Spleen (tissue), 7 donors: ENCODE measurements around the gene MAN1A2.

Source experiments
- POLR2A ChIP-seq, 3 donors: fragments of 450-650 bp; IDR thresholded peaks; one replicate each; pipeline ENCODE4 v1.5.1; 2017; ENCODE audit warnings: antibody characterized with exemption in 3 of 3, mild to moderate bottlenecking in 1 of 3
- POLR2AphosphoS5 ChIP-seq, 3 donors: sonication (generic); formaldehyde crosslinking; IDR thresholded peaks; one replicate each; pipeline ENCODE4 v1.5.1; 2017; ENCODE audit warnings: antibody characterized with exemption in 3 of 3
- TF ChIP-seq, protein P1 (sequence below), 11 experiments: fragments of 200-600 bp in 7 of 11; fragments of 450-650 bp in 4 of 11; sonication (generic) in 4 of 11; IDR thresholded peaks in 8 of 11; conservative IDR thresholded peaks in 3 of 11; 1 replicate in 7 of 11; 2 replicates in 4 of 11; pipeline versions ENCODE4 v1.4.0 to v1.8.0; 2016 to 2021; ENCODE audit warnings: antibody characterized with exemption in 11 of 11, inconsistent platforms in 4 of 11, mild to moderate bottlenecking in 1 of 11
- donor health status: DM: no; HTN: no; CAD: no; lungs with moderate emphysema.
- donor health status: DM: no; HTN: no; CAD: no.
- donor health status: DM: no; HTN: no; CAD: no.

DNA sequence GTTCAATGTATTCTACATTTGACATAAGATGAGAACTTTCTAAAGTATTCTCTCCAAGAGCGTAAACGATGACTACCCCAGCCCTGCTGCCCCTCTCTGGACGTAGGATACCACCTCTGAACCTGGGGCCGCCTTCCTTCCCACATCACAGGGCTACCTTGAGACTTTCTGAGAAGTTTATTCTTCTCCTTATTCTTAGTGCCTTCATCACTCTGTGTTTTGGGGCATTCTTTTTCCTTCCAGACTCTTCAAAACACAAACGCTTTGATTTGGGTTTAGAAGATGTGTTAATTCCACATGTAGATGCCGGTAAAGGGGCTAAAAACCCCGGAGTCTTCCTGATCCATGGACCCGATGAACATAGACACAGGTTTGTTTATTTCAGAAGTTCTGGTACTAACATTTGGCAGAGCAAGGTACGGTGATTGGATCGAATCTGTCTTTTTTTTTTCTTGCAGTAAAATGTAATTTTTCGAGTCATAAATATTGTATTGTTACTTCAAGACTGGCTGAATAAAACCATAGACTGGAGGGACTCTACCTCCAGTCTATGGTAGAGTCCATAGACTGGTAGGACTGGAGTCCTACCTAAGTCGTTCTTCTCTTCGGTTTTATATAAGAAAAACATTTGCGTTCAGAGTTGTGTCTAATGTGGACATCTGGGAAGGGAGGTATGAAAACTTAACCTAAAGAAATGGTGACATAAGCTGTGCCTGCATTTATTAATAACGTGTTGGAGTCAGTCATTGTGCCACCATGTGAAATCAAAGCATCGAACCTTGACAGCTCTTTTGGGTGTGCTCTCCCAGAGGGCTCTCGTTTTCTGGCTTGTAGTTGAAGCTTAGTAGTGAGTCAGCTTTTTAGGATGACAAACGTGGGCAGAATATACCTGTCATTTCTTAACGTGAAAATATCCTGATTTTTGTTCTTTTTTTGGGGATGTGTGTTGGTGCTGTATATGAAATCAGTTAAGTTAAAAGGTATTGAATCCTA is 1.2 kb downstream of the MAN1A2 start:
- TF ChIP-seq, protein P1, sequence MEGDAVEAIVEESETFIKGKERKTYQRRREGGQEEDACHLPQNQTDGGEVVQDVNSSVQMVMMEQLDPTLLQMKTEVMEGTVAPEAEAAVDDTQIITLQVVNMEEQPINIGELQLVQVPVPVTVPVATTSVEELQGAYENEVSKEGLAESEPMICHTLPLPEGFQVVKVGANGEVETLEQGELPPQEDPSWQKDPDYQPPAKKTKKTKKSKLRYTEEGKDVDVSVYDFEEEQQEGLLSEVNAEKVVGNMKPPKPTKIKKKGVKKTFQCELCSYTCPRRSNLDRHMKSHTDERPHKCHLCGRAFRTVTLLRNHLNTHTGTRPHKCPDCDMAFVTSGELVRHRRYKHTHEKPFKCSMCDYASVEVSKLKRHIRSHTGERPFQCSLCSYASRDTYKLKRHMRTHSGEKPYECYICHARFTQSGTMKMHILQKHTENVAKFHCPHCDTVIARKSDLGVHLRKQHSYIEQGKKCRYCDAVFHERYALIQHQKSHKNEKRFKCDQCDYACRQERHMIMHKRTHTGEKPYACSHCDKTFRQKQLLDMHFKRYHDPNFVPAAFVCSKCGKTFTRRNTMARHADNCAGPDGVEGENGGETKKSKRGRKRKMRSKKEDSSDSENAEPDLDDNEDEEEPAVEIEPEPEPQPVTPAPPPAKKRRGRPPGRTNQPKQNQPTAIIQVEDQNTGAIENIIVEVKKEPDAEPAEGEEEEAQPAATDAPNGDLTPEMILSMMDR (IDR thresholded peaks at IDR 0.05 in 8 of 11, conservative IDR thresholded peaks at IDR 0.05 in 3 of 11) = no peak
- no peak for TF ChIP-seq POLR2AphosphoS5 (IDR thresholded peaks at IDR 0.05)
- no peak for TF ChIP-seq POLR2A (IDR thresholded peaks at IDR 0.05)
